ENCODE results near the gene PLK5. TPM values are rescaled to one million over a fixed set of nuclear protein-coding genes. Genes with fewer than 3 reads are reported as not detected.

The PLK5 gene
- total RNA-seq, 2 donors from 2014 or later, result not detected

DNA sequence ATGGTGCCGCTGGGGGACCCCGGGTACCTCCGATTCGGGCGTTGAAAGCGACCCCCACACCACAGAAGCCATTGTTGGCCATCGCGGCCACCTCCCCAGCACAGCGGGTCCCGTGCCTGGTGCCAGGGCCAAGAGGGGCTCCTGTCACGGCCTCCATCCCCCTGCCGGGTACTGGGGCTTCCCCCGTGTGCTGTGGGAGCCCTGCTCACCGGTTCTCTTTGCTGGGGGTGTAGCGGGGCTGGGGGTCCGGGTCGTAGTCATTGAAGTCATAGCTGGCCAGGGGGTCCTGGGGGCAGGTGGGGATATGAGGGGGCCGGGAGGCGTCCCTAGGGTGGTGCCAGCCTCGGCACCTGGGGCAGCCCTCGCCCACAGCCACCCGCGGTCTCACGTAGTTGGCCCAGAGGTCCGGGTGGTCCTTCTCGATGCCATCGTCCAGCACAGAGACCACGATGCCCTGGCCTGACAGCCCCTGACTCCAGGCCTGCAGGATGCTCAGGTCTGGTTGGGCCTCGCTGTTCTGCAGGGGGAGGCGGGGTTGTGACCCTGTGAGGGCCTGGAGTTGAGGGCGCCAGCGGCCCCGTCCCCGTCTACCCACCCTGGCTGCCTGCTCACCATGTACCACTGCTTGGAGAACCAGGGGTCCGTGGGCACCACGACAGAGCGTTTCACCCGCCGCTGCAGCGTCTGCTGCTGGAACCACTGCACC, 36.1 kb upstream of the PLK5 start:
- ATAC-seq (no peak), DNase-seq (ENCODE audit: low spot score) (no peak)
- H3K9me3 Mint-ChIP-seq, result no peaks in the 10 kb centered on the region
- H3K4me1 Mint-ChIP-seq (ENCODE audit: low read depth in 2 of 2), result peaks cover 9 to 16% of the 10 kb centered on the region in 2 donors
- H3K27ac Mint-ChIP-seq, result no peak overlapping the region
- H3K4me3 Mint-ChIP-seq, result no peak overlapping the region
- no peaks in the 10 kb centered on the region for H3K27me3 Mint-ChIP-seq
- no peaks in the 10 kb centered on the region for H3K36me3 Mint-ChIP-seq

DNA sequence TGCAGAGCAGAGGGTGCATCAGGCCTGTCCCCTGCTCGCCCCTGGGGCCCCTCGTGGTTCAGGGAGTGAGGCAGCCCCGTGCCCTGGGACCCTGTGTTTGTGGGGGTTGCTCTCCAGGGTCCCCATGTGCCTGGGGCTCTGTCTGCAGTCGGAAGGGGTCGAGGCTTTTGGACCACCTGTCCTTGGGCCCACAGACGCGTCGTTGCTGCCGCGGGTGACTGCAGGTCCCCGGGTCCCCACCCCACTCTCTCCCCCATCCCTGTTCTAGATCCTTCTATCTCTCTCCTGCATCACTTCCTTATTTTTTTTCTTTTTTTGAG, 35.6 kb upstream of the PLK5 start:
- ATAC-seq (no peak), DNase-seq (ENCODE audit: low spot score) (no peak)
- Mint-ChIP-seq H3K4me3 (no peak overlapping the region), H3K27me3 (no peaks in the 10 kb centered on the region), H3K9me3 (no peaks in the 10 kb centered on the region), H3K4me1 (ENCODE audit: low read depth in 2 of 2) (peaks cover 9 to 16% of the 10 kb centered on the region in 2 donors), H3K27ac (no peak overlapping the region), H3K36me3 (no peaks in the 10 kb centered on the region)

- Mint-ChIP-seq H3K4me1 (ENCODE audit: low read depth in 2 of 2) (peaks cover 9 to 16% of the 10 kb centered on the region in 2 donors), H3K27me3 (no peaks in the 10 kb centered on the region), H3K27ac (peak overlapping the region in 1 of 2 donors; percentile 64), H3K9me3 (no peaks in the 10 kb centered on the region), H3K36me3 (no peaks in the 10 kb centered on the region), H3K4me3 (peak overlapping the region; percentile 66)
- no peak for DNase-seq (ENCODE audit: low spot score)
- ATAC-seq, result no peak
These were observed 34.2 kb upstream of the PLK5 start for GRCh38 chr19:1489463-1490310.

- DNase-seq (ENCODE audit: low spot score), result peak; percentile 97
- peak within 1 kb of the TSS; percentile 64 to 75 for H3K27ac Mint-ChIP-seq
- peak within 1 kb of the TSS; percentile 86 for H3K4me3 Mint-ChIP-seq
- ATAC-seq, result peak; percentile 93 to 94
- H3K4me1 Mint-ChIP-seq (ENCODE audit: low read depth in 2 of 2), result peaks cover 9 to 16% of the 10 kb centered on the region in 2 donors
- no peaks in the 10 kb centered on the region for H3K9me3 Mint-ChIP-seq
- no peaks in the 10 kb centered on the region for H3K36me3 Mint-ChIP-seq
- no peaks in the 10 kb centered on the region for H3K27me3 Mint-ChIP-seq
These were observed 33.4 kb upstream of the PLK5 start, which contains the start of gene PCSK4 for GRCh38 chr19:1490311-1491113. Gene PCSK4, minus strand, starts transcription at chr19:1490350. Its CDS starts 4 bp downstream, at chr19:1490346.

DNA sequence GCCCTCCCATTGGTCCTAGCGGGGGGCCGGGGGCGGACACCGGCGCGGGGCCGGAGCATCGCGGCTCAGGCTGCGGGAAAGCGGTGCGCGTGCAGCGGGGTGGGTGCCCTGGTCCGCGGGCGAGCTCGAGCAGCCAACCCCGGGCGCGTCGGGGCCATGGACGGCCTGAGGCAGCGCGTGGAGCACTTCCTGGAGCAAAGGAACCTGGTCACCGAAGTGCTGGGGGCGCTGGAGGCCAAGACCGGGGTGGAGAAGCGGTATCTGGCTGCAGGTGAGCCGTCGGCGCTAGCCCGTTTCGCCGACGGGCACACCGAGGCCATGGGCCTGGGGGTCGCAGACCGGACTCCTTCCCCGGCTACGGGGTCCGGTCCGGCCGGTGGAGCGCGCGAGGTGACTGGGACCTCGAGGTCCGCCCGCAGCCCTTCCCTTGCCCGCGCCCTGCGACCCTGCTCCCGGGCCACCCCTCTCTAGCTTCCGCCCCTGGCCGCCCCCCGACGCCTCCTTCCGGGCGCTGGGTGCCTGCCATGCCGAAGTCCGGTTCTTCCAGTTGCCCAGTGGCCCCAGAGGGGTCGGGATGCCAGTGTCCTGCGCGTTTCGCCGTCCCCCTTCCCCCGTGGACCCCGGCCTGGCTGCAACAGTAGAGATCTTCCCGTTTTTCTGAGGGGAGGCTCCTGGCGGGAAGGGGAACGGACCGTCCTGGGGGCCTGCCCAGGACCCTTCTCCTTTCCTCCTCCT, 32.6 kb upstream of the PLK5 start, which contains the start of gene REEP6:
REEP6 (plus strand) TSS at position 68 of the 735 bp plus-strand sequence; CDS start at position 157, 89 bp downstream.
- Mint-ChIP-seq H3K4me1 (ENCODE audit: low read depth in 2 of 2) (peaks cover 9 to 16% of the 10 kb centered on the region in 2 donors), H3K9me3 (no peaks in the 10 kb centered on the region), H3K36me3 (no peaks in the 10 kb centered on the region), H3K27ac (peak within 1 kb of the TSS; percentile 64 to 75), H3K4me3 (peak within 1 kb of the TSS; percentile 86), H3K27me3 (no peaks in the 10 kb centered on the region)
- ATAC-seq (no peak), DNase-seq (ENCODE audit: low spot score) (no peak)

GRCh38 chr19:1491849-1492170, 32.1 kb upstream of the PLK5 start:
- no peak for DNase-seq (ENCODE audit: low spot score)
- Mint-ChIP-seq H3K27ac (no peak overlapping the region), H3K27me3 (no peaks in the 10 kb centered on the region)

GRCh38 chr19:1492474-1493006, 31.3 kb upstream of the PLK5 start:
- ATAC-seq, result no peak
- peak overlapping the region; percentile 82 for H3K4me3 Mint-ChIP-seq
- H3K4me1 Mint-ChIP-seq (ENCODE audit: low read depth in 2 of 2), result peaks cover 9 to 16% of the 10 kb centered on the region in 2 donors
- DNase-seq (ENCODE audit: low spot score), result no peak
- H3K27me3 Mint-ChIP-seq, result no peaks in the 10 kb centered on the region
- no peaks in the 10 kb centered on the region for H3K36me3 Mint-ChIP-seq
- no peak overlapping the region for H3K27ac Mint-ChIP-seq
- H3K9me3 Mint-ChIP-seq, result no peaks in the 10 kb centered on the region

More at GRCh38 chr19:1491849-1492170, 32.1 kb upstream of the PLK5 start:
- Mint-ChIP-seq H3K4me3 (peak overlapping the region; percentile 82), H3K9me3 (no peaks in the 10 kb centered on the region), H3K4me1 (ENCODE audit: low read depth in 2 of 2) (peaks cover 9 to 16% of the 10 kb centered on the region in 2 donors), H3K36me3 (no peaks in the 10 kb centered on the region)
- no peak for ATAC-seq

GRCh38 chr19:1494115-1494815, 29.6 kb upstream of the PLK5 start:
- ATAC-seq (no peak), DNase-seq (ENCODE audit: low spot score) (no peak)
- Mint-ChIP-seq H3K36me3 (no peaks in the 10 kb centered on the region), H3K4me1 (ENCODE audit: low read depth in 2 of 2) (peaks cover 9 to 16% of the 10 kb centered on the region in 2 donors), H3K27me3 (no peaks in the 10 kb centered on the region), H3K27ac (no peak overlapping the region), H3K4me3 (no peak overlapping the region), H3K9me3 (no peaks in the 10 kb centered on the region)

DNA sequence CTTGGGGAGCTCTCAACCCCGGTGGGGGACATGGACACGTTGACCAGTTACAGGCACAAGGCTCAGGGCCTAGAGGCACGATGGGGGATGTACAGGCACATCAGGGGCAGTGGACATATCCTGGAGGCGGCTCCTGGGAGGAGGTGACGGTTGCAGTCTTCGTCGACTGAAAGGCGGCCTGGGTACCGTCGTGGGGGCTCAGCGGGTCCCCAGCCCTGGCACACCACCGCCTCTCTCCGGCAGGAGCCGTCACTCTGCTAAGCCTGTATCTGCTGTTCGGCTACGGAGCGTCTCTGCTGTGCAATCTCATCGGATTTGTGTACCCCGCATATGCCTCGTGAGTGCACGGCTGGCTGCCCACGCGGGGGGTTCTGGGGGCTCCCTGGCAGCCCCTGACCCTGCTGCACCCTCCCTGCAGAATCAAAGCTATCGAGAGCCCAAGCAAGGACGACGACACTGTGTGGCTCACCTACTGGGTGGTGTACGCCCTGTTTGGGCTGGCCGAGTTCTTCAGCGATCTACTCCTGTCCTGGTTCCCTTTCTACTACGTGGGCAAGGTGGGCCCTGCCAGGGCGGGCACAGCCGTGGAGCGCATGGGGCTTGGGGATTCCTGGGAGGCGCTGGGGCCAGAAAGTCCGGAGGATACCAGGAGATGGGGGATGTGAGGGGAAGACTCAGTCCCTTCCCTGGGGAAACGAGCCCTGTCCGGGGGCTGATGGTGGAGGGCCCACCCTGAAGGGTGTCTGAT, 28.7 kb upstream of the PLK5 start:
- H3K9me3 Mint-ChIP-seq, result no peaks in the 10 kb centered on the region
- no peaks in the 10 kb centered on the region for H3K36me3 Mint-ChIP-seq
- peaks cover 9 to 11% of the 10 kb centered on the region in 2 donors for H3K4me1 Mint-ChIP-seq (ENCODE audit: low read depth in 2 of 2)
- ATAC-seq (no peak), DNase-seq (ENCODE audit: low spot score) (no peak)
- H3K4me3 Mint-ChIP-seq, result no peak overlapping the region
- H3K27ac Mint-ChIP-seq, result no peak overlapping the region
- H3K27me3 Mint-ChIP-seq, result no peaks in the 10 kb centered on the region

DNA sequence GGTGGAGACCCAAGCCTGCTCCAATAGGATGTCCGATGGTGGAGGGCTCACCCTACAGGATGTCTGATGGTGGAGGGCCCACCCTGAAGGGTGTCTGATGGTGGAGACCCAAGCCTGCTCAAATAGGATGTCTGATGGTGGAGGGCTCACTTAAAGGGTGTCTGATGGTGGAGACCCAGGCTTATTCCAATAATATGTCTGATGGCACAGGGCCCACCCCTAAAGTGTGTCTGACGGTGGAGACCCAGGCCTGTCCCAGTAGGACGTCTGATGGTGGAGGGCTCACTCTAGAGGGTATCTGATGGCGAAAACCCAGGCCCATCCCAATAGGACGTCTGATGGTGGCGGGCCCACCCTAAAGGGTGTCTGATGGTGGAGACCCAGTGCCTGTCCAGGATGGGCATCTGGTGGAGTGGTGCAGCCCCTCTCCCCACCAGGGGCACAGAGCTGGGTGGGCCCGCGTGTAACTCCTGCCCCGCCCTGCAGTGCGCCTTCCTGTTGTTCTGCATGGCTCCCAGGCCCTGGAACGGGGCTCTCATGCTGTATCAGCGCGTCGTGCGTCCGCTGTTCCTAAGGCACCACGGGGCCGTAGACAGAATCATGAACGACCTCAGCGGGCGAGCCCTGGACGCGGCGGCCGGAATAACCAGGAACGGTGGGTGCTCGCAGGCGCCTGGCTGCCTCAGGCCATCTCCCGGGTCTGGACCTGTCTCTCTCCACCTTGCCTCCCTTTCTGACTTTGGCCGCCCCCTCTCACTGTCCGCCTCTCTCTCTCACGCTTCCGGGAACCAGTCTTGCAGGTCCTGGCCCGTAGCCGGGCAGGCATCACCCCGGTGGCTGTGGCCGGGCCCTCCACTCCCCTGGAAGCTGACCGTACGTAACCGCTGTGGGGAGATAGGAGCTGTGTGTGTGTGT, 27.8 kb upstream of the PLK5 start:
- Mint-ChIP-seq H3K9me3 (no peaks in the 10 kb centered on the region), H3K27ac (no peak overlapping the region), H3K27me3 (no peaks in the 10 kb centered on the region), H3K4me3 (no peak overlapping the region), H3K36me3 (no peaks in the 10 kb centered on the region), H3K4me1 (ENCODE audit: low read depth in 2 of 2) (peaks cover 5 to 6% of the 10 kb centered on the region in 2 donors)
- no peak for ATAC-seq
- DNase-seq (ENCODE audit: low spot score), result no peak
